Astrocyte of the cerebellum (primary cell): ENCODE data around the gene ANKMY1.
A peak's percentile ranks its signal among the peaks of the same experiment; 100 is the strongest.

Experiments
- DNase-seq: peaks from one replicate; pipeline ENCODE4 v3.0.0-alpha.2; 2011; ENCODE audit warnings: low read depth
- H3K4me3 ChIP-seq: 2 replicates; pipeline ENCODE4 v1.5.1; 2011; ENCODE audit warnings: mild to moderate bottlenecking, low read depth, low read length, moderate library complexity
- in situ Hi-C: cut with HindIII; loops from 2 replicates; pipeline ENCODE4 v1.10.0; 2017; ENCODE audit warnings: low sequenced_read_pairs
- TF ChIP-seq, protein P1 (sequence below): IDR thresholded peaks from 2 replicates; pipeline ENCODE4 v1.5.1; 2012; ENCODE audit warnings: low read length, low read depth, moderate library complexity, mild to moderate bottlenecking; ENCODE audit errors: missing control alignments

Gene ANKMY1

DNA sequence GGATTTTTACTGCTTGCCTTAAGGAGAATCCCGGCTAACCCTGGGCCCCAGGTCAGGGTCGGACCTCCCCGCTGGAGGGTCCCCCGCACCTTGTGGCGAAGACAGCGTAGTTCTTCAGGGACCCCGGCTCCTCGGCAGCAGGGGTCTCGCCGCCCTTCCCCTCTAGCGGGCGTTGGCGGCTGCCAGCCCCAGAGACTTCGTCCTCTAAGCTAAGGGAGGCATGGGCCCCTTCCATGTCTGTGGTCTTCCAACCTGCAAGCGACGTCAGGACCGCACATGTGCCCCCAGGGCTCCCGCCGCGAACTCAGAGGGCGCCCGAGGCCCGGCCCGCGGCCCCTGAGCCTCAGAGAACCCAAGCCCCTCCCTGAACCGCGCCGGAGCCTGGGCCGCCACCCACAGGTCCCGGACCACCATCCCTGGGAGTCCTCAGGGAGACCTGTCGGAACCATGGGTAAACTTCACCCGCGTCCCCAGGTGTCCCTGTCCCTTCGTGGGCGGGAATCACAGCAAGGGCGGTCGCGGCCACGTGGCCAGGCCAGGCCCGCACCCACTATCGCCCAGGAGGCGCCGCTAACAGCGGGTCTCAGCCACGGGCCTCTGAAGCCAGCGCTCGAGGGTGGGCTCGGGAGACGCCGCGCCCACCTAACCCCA is 562 bp downstream of the ANKMY1 start:
- DNase-seq: no peak

DNA sequence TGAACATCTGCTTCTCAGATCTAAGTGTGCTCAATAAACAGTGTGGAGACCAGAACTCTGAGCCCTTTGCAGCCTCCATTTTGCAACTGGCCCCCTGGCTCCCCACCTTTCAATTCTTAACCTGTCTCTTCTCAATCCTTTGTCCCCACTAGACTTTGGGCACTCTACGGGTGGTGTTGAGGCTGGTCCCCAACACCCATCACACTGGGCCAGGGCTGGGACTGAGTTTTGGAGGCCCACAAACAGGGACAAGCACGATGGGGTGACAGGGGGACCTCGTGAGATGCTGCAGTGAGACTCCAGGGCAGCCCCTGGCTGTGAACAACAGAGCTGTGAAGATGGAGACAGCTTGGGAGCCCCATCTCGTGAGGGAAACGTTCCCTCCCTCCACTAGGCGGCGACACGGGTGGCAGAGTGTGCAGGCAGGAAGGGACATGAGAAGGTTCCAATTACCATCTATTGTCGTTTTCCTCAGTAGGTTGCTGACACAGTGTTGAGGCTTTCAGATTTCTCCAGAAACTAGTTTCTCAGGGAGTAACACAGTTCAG is 1.2 kb downstream of the ANKMY1 start:
- DNase-seq: no peak
- H3K4me3 ChIP-seq: peak overlapping the region; percentile 46
- TF ChIP-seq, protein P1, sequence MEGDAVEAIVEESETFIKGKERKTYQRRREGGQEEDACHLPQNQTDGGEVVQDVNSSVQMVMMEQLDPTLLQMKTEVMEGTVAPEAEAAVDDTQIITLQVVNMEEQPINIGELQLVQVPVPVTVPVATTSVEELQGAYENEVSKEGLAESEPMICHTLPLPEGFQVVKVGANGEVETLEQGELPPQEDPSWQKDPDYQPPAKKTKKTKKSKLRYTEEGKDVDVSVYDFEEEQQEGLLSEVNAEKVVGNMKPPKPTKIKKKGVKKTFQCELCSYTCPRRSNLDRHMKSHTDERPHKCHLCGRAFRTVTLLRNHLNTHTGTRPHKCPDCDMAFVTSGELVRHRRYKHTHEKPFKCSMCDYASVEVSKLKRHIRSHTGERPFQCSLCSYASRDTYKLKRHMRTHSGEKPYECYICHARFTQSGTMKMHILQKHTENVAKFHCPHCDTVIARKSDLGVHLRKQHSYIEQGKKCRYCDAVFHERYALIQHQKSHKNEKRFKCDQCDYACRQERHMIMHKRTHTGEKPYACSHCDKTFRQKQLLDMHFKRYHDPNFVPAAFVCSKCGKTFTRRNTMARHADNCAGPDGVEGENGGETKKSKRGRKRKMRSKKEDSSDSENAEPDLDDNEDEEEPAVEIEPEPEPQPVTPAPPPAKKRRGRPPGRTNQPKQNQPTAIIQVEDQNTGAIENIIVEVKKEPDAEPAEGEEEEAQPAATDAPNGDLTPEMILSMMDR: peak; percentile 59
- in situ Hi-C loops: no loop called here

More for the DNA sequence above, 562 bp downstream of the ANKMY1 start:
- in situ Hi-C loops: no loop called here
- TF ChIP-seq, protein P1: no peak
- peak overlapping the region; percentile 46 for H3K4me3 ChIP-seq

DNA sequence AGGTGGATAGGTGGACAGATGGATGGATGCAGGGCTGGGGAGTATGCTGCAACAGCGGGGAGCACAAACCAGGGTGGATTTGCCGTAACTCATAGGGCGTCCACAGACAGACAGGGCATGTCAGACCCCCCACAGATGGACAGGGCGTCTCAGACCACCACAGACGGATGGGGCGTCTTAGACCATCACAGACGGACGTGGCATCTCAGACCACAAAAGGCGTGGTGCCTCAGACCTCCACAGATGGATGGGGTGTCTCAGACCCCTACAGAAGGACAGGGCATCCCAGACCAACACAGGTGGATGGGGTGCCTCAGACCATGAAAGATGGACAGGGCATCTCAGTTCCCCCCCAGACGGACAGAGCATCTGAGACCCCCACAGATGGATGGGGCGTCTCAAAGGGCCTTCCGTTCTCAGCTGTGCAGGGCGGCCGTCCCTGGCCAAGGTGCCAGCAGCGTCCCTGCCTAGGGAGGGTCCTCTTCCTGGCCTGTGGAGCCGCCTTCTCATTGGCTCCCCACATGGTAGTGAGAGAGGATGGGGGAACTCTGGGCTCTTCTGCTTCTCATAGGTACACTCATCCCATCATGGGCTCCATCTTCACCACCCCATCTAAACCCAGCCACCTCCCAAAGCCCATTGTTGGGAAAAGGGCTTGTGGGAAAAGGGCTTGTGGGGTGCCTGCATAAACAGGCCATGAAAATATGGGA is 2.1 kb downstream of the ANKMY1 start:
- DNase-seq: no peak
- H3K4me3 ChIP-seq: no peak overlapping the region
- TF ChIP-seq, protein P1: no peak
- in situ Hi-C loops: no loop called here

DNA sequence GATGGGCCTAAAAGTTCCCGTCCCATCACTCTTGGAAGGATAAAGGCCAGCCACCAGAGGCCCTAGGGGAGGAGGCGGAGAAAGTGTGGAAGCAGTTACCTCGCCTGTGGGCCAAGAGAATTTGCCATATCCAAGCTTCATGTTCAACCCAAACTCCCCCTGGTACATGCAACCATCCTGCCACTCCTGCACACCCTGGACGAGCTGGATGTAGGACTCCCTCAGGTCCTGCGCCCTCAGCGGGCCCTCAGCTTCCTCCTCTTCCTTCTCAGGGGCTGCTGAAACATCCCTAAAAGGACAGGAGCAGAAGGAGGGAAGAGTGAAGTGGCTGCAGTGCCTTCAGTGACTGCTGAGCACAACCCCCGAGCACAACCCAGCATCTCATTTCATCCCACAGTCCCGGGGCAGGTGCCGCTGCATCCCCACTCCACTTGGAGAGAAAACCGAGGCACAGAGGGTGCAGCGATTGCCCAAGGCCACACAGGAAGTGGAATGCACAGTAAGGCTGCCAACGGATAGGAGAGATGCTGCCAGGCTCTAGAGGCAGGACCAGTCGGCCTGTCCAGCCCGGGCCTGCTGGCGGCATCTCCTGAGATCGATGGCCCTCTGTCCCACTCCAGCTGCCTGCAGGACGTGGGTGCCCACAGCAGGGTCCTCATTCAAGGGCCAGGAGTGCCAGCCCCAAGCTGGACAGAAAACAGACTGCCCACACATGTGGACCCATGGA is 2.9 kb downstream of the ANKMY1 start:
- in situ Hi-C loops: no loop called here
- H3K4me3 ChIP-seq: no peak overlapping the region
- no peak for DNase-seq
- TF ChIP-seq, protein P1: no peak

DNA sequence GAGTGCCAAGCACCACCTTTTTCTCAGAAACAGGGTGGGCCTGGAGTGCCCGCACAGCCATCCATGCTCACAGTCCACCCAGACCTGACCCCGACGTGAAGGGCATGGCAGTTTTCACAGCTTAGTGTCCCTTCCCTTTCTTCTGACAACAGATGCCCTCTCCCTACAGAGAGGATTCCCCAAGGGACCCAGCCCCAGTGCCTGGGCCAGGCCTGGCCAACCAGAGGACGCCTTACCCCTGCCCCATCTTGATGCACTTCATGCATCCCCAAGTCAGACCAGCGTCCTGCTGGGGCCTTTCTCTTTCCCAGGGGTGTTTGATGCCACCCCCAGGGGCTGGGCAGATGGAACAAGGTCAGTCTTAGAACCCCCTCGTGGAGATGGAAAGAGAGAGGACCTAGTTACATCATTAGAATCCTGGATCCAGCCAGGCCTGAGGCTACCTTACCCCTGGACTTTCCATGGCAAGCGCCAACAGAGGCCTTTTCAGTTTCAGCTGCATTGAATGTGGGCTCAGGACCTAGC is 3.8 kb downstream of the ANKMY1 start:
- TF ChIP-seq, protein P1: no peak
- in situ Hi-C loops: no loop called here
- DNase-seq: no peak
- H3K4me3 ChIP-seq: no peak overlapping the region

DNA sequence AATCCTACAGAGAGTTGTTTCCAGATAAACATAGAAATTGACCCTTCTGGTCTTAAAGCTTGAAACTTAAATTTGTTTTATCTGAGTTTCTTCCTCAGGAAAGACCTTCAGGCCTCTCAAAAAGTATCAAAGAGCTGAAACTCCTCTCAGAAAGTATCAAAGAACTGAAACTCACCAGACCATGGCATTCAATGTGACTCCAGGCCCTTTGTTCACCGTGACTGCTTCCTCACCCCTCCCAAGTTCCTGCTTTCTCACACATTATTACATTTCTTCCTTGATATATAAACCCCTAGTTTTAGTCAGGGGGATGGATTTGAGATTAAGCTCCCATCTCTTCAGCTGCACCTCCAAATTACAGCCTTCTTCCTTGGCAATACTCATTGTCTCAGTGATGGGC is 6.0 kb downstream of the ANKMY1 start:
- TF ChIP-seq, protein P1: no peak
- H3K4me3 ChIP-seq: no peak overlapping the region
- in situ Hi-C loops: no loop called here
- DNase-seq: no peak
